ENCODE measurements around the gene CORO2B.
"Not testable (repeated sequence)": the region's sequence is repeated elsewhere in the genome, so short reads cannot be mapped to it uniquely, and the experiment has no call there.

CORO2B gene

DNA sequence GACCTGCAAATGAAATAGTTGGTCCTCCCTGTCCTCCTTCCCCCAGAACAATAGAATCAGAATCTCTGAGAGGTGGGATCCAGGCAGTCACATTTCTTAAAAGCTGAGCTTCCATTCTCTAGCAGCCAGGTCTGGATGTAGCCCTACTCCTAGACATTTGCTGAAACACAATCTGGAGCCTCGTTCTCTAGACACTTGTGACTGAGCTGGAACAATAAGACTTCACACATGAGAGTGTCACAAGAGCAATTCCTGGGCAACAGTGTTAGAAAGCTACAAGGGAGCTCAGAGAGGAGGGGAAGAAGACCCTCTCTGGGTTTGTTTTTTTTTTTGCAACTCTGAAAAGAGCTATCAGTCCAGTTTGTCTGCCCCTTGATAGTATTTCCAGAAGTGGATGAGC lies 14.5 kb downstream of the CORO2B start:
- no peak for DNase-seq

DNA sequence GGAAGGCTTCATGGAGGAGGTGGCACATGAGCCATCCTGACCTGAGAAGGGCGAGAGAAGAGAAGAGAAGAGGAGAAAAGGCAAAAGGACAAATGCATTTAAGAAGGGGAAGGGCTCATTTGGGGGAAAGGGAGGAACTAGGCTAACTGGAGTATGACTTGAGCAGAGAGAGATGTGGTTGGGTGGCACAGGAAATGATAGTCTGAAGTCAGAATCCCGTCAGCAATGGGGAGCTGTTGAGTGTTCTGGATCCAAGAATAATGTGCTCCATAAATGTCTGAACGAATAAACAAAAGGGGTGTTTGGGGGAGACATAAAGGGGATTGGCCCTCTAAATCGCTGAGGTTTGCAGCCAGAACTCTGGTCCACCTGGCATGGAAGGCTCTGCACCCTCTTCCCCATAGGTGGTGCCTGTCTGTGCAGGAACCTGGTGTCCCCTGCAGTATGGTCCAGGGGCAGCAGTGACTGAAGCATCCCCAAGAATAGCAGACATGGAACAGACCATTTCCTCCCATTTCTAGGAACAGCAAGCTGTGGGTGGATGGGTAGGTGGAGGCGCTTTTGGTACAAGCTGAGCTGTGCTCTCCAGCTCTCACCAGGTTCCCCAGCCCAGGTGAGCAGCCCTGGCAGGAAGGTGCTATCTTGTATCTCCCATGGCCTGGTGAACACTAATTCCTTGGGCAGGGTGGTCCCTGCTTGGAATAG lies 15.2 kb downstream of the CORO2B start:
- no peak for DNase-seq

DNA sequence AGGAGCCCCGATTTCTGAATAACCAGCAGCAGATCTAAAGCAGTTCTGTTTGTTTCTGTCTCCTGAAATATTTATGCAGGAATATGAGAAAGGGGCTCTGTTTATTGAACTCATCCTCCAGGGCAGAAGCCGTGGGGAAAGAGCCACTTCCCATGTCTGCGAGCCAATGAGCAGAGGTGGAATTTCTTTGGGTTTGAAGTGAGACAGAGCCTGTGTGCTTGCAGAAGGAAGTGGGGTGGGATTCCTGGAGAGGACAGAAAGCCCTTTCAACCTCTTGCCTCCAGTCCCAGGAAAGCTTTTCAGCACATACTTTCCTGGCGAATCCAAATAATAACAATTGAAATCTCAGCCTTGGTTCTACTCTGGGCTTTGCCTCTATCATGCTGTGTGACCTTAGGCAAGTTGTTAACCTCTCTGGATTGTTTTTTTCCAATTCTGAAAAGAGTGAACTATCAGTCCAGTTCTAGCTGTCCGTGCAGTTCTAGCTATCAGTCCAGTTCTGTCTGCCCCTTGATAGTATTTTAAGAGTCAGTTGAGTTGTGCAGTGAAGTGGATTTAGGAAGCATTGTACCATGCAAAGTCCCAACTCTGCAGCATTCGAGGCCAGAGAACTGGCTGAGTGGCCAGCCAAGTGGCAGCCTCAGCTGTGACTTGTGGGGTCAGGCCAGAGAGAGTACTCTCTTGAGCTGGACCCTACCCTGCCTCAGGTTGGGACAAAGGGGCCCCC lies 15.9 kb downstream of the CORO2B start:
- no peak for DNase-seq

DNA sequence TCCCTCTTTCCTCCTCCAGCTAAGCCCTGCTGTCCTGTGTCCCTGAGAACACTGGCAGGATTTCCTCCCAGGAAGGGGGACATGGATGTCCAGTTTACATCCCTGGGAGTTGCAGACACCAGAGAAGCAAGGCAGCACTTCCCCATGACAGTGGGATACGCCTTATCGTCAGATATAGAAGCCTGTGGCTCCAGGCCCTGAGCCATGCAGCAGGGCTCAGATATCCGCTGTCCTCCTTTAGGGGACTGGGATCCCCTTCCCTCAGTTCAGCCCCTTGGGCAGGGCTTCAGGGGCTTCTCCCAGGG lies 16.4 kb downstream of the CORO2B start:
- no peak for DNase-seq

DNA sequence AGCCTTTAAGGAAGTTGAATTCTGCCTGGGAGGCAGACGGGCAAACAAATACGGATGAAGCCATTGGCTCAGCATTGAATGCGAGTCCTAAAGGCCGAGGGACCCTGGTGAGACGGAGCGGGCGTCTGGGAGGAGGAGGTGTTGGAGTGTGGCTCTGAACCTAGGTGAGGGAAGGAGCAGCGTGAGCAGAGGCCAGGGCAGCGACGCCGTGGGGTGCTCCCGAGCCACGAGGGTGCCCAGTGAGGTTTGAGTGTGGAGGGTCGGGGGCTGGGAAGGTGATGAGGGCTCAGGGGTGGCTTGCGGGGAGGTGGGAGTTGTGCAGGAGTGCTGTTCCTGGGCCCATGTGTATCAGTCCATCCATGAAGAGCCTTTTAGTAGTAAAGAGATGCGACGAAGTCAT lies 17.0 kb downstream of the CORO2B start:
- DNase-seq, result no peak

DNA sequence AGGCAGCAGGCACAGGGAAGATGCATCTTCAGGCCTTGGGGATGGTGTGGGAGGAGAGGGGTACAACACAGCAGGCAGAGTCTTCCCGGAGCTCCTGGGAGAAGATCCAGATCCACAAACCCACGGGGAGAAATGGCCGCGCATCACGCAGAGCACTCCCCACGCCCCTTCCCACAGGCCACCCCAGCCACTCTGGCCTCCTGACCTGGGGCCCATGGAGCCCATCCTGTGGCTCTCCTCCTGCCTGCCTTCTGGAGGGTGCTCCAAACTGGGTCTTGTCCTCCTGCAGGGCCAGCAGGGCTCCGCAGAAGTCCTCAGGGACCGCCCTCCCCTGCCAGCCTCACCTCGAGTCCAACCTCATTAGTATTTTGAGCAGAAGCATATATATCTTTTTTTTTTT lies 17.9 kb downstream of the CORO2B start:
- no peak for DNase-seq

DNA sequence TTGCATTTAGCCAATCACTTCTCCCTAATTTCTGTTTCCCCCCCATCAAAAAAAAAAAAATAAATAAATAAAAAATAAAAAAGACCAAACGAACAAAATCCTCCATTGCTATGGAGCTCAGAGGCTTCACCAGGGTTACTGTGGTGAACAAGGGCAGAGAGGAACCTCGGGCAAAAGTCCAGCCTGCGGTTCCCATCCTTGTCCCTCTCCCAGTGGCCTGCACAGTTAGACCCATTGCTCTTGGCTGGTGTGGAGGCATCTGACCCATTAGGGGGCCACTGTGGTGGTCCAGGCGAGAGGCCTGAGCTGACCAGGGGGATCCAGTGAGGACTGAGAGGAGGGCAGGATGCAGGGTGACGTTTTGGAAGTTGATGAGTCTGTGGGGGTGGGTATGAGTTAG lies 18.8 kb downstream of the CORO2B start:
- no peak for DNase-seq

DNA sequence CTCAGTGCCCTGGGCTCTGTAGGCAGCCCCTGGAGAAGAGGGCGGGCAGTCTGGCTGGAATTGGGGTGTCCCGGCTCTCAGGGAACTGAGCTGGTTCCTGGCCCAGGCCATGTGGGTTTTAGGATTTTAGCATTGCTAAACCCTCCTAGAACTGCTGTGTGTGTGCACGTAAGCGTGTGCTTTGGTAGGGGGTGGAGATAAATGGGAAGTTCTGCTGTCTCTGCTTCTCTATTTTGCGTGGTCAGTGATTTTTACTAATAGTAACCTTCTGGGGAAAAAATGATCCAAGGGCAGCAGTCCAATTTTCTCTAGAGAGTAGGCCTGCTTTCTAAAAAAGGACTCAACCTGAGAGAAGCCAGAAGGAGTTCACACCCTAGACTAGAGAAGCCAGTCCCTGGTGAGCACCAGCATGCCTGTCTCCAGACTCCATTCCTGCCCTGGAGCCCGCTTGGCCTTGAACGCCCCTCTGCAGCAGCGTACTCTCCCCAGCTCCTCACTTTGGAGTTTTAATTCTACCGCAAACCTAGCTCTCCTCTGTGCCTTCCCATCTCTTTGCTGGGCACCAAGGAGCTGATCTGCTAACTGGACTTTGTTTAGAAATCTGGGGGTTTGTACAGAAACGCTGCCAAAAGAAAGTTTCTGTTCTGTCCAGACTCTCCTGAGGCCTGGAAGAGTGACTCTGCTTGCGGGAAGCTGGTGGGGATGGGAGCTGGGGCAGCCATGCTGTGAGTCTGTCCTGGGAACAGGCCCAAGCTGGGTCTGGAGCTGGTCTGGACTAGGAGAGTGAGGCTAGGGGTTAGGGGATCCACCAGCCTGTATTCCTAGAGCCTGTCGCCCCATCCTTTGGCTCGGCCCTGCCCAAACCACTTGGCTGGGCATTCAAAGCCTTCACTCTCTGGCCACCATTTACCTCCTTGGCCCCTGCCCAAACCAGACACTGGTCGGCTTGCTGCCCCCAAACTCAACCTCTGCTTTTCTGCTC lies 19.7 kb downstream of the CORO2B start:
- no peak for DNase-seq

DNA sequence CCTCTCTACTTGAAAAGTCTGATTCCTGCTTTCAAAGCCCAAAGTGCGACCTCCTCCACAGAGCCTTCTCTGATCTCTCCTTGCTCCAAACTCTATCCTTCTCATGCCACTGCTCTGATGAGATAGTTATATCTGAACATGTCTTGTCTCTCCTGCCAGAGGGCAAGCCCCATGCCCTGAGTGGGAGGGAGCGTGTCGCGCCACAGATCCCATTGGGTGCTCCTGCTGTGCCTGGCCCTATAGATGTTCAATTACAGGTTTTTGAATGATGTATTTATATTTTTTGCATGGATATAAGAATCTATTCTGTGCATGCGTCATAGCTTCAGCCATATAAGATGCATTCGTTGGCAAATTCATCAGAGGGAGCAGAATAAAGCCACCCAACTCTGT lies 20.4 kb downstream of the CORO2B start:
- no peak for DNase-seq

DNA sequence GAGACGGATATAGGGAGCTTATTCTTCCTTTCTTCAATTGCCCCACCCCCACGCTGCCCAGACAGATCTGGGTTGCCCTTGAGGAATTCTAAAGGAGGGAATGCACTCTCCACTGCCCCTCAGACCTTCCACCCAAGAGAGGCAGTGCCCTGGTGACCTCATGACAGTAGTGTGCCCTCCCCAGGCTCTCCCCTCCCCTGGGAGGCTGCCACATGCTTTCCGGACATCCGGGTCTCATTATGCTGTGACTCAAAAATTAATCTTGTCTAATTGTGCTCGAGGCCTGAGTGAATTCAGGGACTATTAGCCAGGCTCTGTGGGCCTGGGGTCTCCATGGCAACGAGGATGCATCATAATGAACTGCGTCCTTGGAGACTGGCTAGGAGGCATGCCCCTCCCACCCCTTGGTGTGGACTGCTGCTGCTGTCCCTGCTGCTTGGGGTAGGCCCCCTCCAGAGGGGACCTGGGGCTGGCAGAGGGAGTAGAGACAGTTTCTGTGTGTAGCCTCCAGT lies 20.8 kb downstream of the CORO2B start:
- DNase-seq, result no peak

DNA sequence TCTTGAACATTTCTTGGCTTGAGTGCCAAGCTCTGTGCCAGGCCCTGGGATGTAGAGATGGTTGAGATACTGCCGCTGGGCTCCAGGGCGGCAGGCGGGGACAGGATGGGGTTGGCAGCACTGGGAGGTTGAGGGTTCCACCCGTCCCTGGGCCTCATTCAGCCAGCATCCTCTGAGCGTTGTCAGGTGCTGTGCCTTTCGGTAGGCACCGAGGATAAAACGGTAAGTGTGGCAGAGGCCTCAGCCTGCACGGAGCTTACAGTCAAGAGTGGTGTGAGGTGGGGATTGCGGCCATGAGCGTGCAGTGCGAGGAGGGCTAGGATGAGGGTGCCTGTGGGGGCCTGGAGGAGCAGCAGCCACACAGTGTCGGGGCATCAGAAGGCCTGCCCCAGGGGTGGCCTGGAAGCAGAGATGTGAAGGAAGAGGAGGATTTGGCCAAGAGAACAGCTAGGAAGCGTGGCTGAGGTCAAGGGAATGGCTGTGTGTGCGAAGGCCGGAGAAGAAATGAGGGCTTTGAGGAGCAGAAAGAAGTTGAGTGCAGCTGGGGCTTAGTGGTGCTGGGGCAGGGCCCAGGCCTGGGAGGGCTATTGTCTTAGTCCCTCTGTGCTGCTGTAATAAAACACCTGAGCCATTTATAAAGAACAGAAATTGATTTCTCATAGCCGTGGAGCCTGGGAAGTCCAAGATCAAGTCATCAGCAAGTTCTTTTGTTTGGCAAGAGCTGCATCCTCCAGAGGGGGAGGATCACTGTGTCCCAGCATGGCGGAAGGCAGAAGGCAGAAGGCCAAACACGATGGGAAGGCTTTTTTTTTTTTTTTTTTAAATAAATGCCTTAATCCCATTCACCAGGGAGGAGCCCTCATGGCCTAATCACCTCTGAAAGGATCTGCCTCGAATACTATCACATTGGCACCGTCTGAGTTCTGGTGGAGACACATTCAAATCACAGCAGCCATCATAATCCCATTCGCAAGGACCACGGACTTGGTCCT lies 22.7 kb downstream of the CORO2B start:
- no peak for DNase-seq

DNA sequence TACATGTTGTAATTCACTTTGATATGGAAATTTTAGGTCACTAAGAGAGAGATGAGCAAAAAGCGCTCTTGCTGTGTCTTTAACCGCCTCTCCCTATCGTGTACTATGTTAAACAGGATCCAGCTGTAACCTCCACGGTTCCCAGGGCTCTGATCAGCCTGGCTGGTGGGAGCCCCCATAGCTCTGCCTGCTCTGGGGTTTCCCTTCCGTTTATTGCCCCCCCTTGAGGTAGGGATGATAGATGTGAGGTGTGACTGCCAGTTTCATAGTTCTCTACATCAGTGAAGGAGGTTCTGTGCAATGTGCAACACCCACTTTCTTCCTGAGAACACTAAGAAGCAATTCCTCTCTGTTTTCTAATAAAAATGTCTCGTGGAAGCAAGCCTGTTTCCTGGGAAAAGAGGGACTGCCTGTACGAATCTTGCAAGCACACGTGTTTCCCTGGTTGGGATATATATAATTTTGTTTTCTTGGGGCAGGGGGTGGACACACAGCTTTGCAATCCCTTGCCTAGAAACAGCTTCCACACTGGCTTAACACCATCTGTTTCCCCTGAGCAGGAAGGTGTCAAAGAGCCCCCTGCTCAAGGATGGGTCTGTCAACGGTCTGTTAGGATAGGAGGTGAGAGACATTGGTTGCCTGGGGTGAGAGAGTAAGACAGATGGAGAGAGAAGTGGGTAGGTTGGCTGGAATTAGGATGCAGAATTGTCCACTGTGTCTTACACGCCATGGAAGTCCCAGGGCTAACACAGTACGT lies 23.8 kb downstream of the CORO2B start:
- no peak for DNase-seq

DNA sequence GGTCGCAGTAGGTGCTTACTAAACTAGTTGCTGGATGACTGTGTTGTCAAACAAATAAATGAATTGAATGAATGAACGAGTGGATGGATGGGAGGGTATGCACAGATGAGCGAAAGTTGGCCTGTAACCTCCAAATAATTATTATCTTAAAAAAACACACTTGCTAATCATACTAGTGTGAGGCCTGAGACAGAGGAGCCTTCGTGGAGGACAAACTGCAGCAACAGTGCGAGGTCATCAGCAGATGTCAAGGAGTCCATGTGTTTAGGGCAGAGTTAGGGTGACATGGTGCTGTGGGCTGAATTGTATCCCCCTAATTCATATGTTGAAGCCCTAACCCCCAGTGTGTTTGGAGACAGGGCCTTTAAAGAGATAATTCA lies 24.4 kb downstream of the CORO2B start:
- no peak for DNase-seq

DNA sequence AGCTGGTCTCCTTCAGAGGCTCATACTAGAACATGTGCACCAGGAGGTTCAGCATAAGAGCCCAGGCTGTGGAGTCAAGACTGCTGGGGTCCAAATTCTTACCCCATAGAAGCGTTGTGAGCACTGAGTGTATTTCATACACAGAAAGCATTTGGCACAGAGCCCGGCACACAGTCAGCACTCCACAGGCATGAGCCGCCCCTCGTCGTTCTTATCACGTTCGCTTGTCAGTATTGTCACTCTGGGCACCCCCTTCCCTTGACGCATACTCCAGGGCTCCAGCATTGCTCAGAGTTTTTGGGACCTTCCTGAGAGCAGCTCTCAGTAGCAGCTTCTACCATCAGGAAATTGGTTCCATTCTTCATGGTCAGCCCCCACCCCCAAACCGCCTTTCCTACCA lies 25.2 kb downstream of the CORO2B start:
- DNase-seq, result no peak

DNA sequence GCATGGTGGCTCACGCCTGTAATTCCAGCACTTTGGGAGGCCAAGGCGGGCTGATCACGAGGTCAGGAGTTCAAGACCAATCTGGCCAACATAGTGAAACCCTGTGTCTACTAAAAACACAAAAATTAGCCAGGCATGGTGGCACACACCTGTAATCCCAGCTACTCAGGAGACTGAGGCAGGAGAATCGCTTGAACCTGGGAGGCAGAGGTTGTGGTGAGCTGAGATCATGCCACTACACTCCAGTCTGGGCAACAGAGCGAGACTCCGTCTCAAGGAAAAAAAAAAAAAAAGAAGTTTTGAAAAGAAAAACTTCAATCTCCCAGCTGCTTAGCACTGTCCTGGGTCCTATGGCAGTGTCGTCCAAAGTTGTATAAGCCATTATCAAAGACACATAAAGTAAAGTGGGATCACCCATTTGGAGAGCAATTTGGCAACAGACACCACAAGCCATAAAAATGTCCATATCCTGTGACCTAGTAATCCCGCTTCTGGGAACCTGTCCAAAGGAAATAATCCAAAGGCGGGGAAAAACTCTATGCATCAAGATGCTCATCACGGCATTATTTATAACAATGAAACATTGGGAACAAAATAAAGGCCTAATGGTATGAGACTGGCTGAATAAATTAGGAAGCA lies 26.2 kb downstream of the CORO2B start:
- not testable (repeated sequence) for DNase-seq

DNA sequence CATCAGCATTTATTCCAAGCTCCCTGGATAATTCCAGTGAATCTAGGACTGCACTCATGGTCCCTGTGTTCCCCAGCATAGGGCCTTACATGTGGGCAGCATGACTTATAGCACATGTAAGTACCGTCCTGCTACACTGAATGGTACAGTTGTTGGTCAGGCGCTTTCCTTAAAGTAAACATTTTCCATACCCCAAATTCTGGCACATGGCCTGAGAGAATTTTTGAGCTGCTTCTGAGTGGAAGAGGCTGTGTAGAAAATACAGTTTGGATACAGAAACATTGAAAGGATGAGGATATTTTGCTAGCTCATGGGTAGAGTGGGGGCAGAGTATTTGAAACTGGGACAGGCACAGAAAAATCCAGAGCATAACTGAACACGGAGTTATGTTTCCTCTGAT lies 27.6 kb downstream of the CORO2B start:
- no peak for DNase-seq

DNA sequence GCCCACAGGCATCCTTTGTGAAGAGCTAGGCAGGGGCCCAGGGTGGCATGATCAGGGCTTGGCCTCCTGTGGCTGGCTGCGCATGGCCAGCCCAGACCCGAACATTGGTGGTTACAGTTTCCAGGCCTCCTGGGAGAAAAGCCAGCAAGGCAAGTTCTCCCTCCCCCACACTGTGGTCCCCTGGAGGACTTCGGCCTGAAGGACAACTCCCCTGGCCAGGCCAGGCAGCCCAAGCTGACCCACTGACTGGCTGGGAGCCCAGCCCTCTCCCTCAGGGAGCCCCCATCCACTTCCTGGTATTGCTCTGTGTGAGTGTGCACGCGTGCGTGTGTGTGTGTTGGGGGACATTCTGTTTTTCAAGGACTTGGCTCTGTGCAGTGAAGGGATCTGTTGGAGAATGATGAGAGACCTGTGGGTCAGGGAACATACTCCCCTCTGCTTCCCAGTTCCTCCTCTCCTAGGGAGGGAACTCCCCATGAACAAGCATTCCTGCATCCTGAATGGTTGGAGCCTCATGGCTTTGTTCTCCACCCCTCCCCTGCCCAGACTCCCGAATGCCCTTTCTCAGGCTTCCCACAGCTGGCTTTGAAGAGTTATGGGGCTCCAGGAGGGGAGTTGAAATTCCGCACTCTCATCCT lies 29.5 kb downstream of the CORO2B start:
- DNase-seq, result no peak

DNA sequence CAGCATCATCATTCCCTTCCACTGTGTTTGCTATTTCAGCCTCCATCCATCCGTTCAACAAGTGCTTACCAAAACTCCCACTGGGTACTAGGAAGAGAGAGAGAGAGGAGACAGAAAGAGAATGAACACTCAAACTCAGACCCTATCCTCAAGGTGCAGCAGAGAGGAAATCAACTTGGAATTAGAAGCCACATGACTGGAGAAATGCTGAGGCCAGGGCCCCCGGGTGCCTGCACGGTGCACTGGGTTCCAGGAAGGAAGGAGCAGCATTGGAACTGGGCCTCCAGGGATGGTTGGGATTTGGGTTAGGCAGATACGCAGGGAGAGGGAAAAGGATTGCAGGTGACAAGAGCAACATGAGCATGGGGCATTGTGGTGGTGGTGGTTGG lies 30.0 kb downstream of the CORO2B start:
- no peak for DNase-seq

DNA sequence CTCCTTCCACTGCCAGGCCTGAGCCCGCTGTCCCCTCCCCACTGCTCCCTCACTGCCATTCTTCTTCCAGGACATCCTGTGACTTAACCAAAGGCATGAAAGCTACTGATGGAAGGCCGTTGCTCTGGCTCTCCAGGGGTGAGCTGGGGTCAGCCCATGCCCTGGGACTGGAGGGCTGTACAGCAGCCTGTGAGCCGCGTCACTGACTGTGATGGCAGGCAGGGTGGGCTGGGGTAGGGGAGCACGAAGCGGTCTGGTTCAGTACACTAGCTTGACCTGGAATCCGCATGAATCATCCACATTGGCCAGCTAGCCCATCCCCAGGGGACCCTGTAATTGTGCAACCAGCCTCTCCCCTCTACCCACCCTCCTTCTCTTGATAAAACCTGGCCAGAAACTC lies 30.8 kb downstream of the CORO2B start:
- DNase-seq, result no peak

DNA sequence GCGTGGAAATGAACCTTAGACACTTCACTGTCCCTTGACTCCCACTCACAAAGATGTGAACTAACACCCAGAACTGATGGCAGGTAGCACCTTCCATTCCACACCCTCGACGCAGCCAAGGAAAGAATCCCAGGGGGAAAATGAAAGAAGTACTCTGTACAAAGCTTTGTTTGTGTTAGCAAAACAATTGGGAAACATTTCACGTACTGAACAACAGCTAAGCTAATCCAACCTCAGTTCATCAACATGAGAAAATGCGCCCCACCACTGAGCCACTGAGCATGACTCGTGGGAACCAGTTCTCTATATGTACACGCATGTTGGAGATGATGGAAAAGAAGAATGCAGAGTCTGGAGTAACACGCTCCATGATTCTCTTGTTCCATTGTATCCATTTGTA lies 32.0 kb downstream of the CORO2B start:
- no peak for DNase-seq

DNA sequence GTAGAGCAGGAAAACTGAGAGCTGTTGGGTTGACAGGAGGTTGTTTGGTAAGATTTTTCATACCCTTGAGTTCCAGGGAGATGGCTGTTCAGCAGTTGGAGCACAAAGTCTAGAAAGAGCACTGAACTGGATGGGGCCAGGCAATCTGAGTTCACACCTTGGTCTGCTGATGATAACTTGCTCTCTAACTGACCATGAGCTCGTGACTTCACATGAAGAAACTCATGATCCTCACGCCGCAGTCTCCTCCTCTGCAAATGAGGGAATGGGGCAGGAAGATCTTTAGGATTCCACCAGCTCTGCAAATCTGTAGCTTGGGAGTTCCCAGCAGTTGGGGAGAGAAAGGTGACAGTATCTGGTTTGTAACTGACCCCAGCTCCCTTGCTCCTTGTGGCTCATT lies 33.7 kb downstream of the CORO2B start:
- no peak for DNase-seq
